ENCODE results near the gene DSC2. TPM values are rescaled to one million over a fixed set of nuclear protein-coding genes. Genes with fewer than 3 reads are reported as not detected.

The DSC2 gene
- total RNA-seq, 1 donor from 2014 or later = not detected

DNA sequence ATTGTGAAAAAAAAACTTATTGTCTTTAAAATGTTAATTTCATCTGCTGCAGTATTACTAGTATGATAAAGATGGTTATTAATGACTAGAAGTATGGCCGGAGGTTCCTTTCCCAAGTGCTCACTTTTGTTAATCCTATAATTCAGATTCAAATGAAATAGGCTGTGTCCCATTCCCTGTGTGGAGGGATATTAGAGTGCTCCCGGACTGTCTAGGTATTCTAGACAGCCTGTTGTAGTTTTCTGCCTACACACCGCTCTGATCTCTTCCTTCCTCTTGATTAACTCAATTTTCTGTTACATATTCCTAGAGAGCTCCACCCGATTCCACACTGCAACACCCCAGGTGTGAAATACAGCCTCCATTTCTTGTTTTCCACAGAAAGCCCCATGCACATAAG lies 44.3 kb downstream of the DSC2 start:
- DNase-seq (no peak), ATAC-seq (ENCODE audit: low read depth) (no peak)
- Mint-ChIP-seq H3K4me1 (no peaks in the 10 kb centered on the region), H3K27me3 (no peaks in the 10 kb centered on the region), H3K27ac (no peak overlapping the region), H3K4me3 (no peak overlapping the region), H3K9me3 (peaks cover 2% of the 10 kb centered on the region), H3K36me3 (ENCODE audit: low read depth) (no peaks in the 10 kb centered on the region)
- POLR2A ChIA-PET = no interaction called here
- intact Hi-C loops (cut with micrococcal nuclease) = no loop called here
- TF ChIP-seq, protein P1, sequence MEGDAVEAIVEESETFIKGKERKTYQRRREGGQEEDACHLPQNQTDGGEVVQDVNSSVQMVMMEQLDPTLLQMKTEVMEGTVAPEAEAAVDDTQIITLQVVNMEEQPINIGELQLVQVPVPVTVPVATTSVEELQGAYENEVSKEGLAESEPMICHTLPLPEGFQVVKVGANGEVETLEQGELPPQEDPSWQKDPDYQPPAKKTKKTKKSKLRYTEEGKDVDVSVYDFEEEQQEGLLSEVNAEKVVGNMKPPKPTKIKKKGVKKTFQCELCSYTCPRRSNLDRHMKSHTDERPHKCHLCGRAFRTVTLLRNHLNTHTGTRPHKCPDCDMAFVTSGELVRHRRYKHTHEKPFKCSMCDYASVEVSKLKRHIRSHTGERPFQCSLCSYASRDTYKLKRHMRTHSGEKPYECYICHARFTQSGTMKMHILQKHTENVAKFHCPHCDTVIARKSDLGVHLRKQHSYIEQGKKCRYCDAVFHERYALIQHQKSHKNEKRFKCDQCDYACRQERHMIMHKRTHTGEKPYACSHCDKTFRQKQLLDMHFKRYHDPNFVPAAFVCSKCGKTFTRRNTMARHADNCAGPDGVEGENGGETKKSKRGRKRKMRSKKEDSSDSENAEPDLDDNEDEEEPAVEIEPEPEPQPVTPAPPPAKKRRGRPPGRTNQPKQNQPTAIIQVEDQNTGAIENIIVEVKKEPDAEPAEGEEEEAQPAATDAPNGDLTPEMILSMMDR (IDR thresholded peaks at IDR 0.05) = no peak
- CTCF ChIA-PET = no interaction called here

DNA sequence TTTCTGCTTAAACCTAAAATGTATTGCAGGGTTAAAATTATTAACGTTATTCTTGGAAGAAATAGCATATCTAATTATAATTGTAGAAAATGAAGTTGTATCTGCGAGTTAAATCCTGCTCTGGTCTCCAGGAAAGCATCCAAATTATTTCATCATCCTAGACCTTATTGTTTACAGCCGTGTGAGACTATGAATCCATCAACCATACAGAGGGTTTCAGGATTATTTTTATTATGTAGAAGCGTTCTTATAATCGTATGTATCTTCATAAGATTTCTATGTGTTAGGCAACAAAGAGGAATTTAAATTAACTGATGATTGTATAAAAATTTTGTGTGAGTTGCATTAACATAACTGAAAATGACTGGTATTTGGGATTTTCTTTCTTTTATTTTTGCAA lies 45.2 kb downstream of the DSC2 start:
- Mint-ChIP-seq H3K27ac (no peak overlapping the region), H3K27me3 (no peaks in the 10 kb centered on the region), H3K36me3 (ENCODE audit: low read depth) (no peaks in the 10 kb centered on the region), H3K4me3 (no peak overlapping the region), H3K9me3 (peaks cover 3% of the 10 kb centered on the region), H3K4me1 (no peaks in the 10 kb centered on the region)
- no peak for ATAC-seq (ENCODE audit: low read depth)
- POLR2A ChIA-PET = no interaction called here
- no peak for DNase-seq
- TF ChIP-seq, protein P1 (IDR thresholded peaks at IDR 0.05) = no peak
- CTCF ChIA-PET = no interaction called here
- intact Hi-C loops (cut with micrococcal nuclease) = no loop called here

DNA sequence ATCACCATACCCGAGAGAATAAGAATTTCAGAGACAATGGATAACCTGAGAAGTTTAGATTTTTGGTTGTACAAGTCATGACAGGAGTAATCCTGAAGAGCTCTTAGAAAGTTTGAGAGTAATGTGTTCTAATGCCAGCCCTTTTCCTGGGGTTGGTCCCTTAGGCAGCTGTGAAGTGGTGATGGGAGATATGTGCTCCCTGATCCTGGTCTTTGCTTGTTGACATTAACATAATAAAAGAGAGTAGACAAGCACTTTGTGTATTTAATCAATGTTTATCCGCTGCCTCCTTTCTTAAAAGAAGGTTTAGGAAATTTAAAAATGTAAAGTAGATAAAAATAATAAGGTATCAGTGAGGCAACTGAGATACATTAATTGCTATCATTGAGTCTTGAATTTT lies 45.9 kb downstream of the DSC2 start:
- DNase-seq (no peak), ATAC-seq (ENCODE audit: low read depth) (no peak)
- ChIA-PET POLR2A (no interaction called here), CTCF (no interaction called here)
- H3K4me3 Mint-ChIP-seq = no peak overlapping the region
- H3K27ac Mint-ChIP-seq = no peak overlapping the region
- peaks cover 5% of the 10 kb centered on the region for H3K9me3 Mint-ChIP-seq
- H3K4me1 Mint-ChIP-seq = no peaks in the 10 kb centered on the region
- TF ChIP-seq, protein P1 (IDR thresholded peaks at IDR 0.05) = no peak
- no peaks in the 10 kb centered on the region for H3K36me3 Mint-ChIP-seq (ENCODE audit: low read depth)
- intact Hi-C loops (cut with micrococcal nuclease) = no loop called here
- H3K27me3 Mint-ChIP-seq = no peaks in the 10 kb centered on the region

DNA sequence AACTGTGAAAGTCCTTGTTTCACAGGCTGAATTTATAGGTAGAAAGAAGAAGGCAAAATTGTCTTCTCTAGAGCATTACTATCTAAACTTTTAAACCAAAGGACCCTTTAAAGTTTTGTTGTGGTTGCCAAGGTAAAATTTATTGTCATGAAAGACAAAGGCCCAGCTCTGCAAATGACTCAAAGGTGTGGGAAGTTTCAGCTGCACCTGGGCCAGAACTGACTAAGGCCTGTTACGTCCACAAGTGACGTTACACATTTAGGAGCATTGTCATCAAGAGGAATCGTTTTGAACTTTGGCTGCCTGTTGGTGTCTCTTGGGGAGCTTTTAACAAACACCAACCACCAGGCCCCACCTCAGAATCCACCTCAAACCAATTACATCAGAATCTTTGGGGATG lies 51.6 kb downstream of the DSC2 start:
- no peak for DNase-seq
- Mint-ChIP-seq H3K9me3 (peaks cover 5% of the 10 kb centered on the region), H3K4me1 (no peaks in the 10 kb centered on the region), H3K36me3 (ENCODE audit: low read depth) (no peaks in the 10 kb centered on the region), H3K4me3 (no peak overlapping the region), H3K27me3 (no peaks in the 10 kb centered on the region), H3K27ac (no peak overlapping the region)
- CTCF ChIA-PET = no interaction called here
- TF ChIP-seq, protein P1 (IDR thresholded peaks at IDR 0.05) = no peak
- intact Hi-C loops (cut with micrococcal nuclease) = no loop called here
- POLR2A ChIA-PET = no interaction called here
- no peak for ATAC-seq (ENCODE audit: low read depth)

DNA sequence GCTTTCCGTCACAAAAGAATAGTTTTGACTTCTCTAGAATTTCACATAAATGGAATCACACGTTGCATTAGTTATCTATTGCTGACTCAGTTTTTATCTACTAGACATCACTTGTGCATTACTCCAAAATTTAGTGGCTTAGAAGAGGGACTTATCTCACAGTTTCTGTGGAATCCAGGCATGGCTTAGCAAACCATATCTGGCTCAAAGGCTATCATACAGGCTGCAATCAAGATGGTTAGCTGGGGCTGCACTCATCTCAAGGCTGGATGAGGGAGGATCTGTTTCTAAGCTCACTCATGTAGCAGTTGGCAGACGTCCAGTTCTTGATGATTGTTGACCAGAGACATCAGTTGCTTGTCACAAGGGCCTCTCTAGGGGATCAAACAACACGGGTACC lies 53.0 kb downstream of the DSC2 start:
- intact Hi-C loops (cut with micrococcal nuclease) = loop anchor here (10.0 kb wide), 1 partner anchor 56 kb away; the partner anchor contains the start of gene DSC2
- Mint-ChIP-seq H3K27ac (no peak overlapping the region), H3K4me1 (no peaks in the 10 kb centered on the region), H3K36me3 (ENCODE audit: low read depth) (no peaks in the 10 kb centered on the region), H3K9me3 (peaks cover 5% of the 10 kb centered on the region), H3K27me3 (peaks cover 2% of the 10 kb centered on the region), H3K4me3 (no peak overlapping the region)
- POLR2A ChIA-PET = no interaction called here
- TF ChIP-seq, protein P1 (IDR thresholded peaks at IDR 0.05) = no peak
- ATAC-seq (ENCODE audit: low read depth) (no peak), DNase-seq (no peak)
- CTCF ChIA-PET = no interaction called here
